NCI-H446 (cell line): Measurements from ENCODE around the gene PDE8A.

Experiments
- DNase-seq, 2 experiments: peaks; one replicate each; lab custom pipeline; 2025; lab: John Stamatoyannopoulos, UW

The PDE8A gene

DNA sequence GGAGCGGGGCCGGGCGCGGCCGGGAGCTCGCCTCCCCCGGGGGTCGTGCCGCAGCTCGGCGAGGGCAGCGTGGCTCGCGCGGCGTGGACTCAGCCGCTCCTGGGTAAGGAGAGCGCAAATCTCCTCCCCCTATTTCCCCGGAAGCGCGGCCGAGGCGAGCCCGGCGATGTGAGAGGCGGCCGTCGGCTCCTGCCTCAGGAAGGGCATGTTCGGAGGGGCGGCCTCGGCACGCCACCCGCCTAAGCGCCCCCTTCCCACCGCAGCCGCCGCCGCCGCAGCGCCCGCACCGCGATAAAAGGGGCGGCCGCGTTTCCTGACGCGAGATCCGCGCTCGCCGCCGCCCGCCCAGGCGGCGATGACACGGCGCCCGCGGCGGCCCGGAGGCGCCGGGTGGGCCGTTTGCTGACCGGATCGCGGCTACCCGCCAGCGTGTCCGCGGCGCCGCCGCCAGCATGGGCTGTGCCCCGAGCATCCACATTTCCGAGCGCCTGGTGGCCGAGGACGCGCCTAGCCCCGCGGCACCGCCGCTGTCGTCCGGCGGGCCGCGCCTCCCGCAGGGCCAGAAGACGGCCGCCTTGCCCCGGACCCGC, at the start of gene PDE8A:
Gene PDE8A, plus strand, starts transcription at position 146 of the 590 bp plus-strand sequence. Its CDS starts 307 bp downstream, at position 453.
- DNase-seq: peak in 1 of 2 experiments; percentile 36

- DNase-seq: no peak
These were observed 46.5 kb upstream of the PDE8A start for GRCh38 chr15:84934942-84935729.

- no peak for DNase-seq
These were observed 44.5 kb upstream of the PDE8A start for GRCh38 chr15:84937144-84937543.

DNA sequence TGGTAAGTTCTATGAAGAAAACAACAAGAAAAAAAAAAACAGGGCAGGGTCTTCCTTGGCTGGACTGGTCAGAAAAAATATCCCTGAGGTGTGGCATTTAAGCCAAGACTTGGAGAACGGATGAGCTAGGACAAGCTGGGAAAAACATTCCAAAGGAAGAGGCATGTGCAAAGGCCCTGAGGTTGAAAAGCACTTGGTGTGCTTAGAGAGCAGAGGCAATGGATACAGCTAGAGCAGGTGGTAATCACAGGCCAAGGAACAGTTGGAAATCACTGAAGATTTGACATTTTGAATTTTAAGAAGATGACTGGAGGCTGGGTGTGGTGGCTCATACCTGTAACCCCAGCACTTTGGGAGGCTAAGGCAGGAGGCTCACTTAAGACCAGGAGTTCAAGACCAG, 42.9 kb upstream of the PDE8A start:
- DNase-seq: no peak

DNA sequence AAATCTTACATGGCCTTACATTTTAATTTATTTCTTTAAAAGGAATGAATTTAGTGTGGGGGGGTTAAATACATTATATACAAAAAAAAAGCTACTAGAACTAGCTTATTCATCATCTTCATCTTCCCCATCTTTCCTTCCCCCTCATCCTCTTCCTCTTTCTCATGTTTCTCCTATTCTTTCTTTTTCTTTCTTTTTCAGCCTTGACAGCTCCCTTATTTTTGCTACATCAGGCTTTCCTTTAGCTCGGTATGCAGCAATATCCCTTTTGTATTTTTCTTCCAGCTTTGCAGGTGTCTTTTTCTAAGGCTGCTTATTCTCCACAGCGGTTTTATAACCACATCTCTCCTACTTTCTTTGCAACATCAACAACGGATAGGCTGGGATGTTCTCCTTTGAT, 41.3 kb upstream of the PDE8A start:
- no peak for DNase-seq

DNA sequence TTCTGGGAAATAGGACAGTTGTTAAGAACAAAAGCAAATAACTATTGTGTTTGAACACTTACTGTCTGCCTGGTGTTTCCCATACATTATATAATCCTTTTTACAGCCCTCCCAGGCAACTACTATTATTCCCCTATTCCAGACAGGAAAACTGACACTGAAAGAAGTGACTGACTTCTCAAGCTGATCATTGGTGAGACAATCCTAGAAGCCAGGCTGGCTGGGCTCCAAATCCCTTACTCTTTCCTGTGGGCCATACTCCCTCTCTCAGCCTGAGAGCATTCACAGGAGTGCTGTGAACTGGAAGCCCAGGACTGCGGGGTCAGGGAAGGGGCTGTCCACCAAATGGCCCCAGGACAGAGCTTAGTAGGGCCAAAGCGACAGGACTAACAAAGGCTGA, 39.2 kb upstream of the PDE8A start:
- no peak for DNase-seq

GRCh38 chr15:84944311-84944710, 37.3 kb upstream of the PDE8A start:
- DNase-seq: no peak

DNA sequence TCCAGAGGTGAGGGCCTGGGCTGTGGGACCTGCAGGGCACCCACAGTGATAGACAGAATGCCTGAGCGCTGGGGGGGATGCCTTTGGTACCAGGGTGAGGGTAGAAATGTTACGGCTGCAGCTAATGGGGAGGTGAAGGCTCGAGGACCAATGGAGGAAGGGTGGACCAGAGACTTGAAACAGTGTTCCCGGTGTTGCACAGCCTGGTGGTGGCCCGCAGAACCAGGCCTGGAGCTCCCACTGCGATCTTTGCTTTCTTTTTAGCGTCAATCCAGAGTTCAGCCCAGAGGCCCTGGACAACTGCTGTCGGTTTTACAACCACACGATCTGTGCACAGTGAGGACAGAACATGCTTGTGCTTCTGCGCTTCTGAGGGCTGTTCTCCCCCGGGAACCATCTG, 36.8 kb upstream of the PDE8A start:
- DNase-seq: no peak

GRCh38 chr15:84946772-84947489, 34.7 kb upstream of the PDE8A start:
- DNase-seq: no peak

DNA sequence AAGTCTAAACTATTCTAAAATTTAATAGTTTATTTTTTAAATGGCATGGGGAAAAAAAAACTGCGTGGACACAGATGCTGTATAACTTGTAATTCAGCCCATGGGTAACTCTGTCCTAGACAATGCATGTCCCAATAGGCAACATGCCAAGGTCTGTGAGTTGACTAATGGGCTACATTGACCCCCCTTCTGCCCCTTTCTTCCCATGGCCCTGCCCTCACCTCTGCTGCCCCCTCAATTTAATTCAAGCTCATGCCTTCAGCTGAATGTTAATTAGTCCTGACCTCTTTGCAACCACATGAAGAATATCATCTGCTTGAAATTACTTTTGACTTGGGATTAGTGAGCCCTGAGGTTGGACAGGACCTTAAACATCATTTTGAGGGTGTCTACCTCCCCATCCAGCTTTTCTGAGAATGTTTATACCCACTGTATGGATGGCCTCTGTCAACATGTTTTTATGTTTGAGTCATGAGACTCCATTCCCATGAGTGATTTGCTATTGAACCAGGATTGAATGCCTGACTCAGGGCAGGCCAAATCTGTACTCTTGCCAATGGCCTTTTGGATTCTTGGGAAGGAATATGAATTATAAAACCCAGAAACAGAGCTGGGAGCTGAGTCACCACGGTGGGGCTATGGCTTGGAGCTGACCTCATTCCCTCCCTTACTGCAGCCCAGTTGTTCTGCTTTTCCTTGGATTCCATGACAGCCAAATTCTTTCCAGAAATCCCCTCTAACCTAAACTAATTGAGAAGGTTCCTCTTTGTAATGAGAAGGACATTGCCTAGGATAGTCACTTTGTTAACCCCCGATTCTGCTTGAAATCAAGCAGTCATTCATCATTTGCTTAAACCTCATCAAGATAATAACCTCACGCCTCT, 33.5 kb upstream of the PDE8A start:
- peak in 1 of 2 experiments; percentile 15 for DNase-seq

- DNase-seq: no peak
These were observed 32.6 kb upstream of the PDE8A start for GRCh38 chr15:84949043-84949442.

DNA sequence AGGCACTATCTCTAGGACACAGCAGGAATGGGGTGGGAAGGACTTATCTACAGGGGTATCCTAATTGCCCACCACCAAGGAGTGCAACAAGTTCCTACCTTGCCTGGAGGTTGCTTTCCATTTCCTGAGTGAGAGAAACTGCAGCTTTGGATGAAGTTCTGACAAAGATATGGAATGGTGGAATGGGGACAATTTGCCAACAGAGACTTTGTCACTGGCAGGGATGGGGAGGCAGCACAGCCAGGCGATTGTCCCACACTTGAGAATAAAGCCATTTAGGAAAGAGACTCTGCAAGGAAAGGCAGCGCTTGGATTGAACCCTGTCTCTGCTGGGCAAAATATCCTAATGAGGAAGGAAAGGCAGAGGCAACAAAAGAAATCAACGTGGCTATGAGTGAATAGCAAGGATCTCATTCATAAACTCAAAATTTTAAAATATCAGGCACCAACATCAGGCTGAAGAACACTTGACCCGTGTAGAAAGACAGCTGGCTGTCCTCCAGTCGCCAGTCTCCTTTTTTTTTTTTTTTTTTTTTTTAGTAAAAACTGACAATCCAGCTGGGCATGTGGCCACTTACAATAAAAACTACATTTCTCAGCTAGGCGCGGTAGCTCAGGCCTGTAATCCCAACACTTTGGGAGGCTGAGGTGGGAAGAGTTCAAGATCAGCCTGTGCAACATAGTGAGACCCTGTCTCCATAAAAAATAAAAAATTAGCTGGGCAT, 31.6 kb upstream of the PDE8A start:
- DNase-seq: no peak

GRCh38 chr15:84950570-84951111, 31.0 kb upstream of the PDE8A start:
- no peak for DNase-seq

DNA sequence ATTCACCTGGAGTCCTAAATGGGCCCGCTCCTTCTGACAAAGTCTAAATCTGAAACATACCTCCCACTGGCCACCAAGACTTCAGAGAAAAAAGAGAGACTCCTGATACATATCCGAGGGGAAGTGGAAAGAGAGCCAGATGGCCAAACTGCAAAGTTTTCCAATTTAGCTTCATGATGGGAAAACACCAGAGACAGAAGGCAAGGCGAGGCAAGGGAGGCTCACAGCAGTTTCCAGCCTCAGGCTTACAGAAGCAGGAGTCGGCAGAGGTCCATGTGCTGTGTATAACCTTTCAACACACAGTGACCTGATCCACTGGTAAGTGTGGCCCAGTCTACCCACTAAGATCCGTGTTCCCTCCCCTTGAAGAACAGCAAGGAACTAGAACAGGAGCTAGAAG, 29.9 kb upstream of the PDE8A start:
- no peak for DNase-seq

- no peak for DNase-seq
These were observed 28.5 kb upstream of the PDE8A start for GRCh38 chr15:84953136-84953535.

GRCh38 chr15:84953726-84954125, 27.9 kb upstream of the PDE8A start:
- no peak for DNase-seq

GRCh38 chr15:84955089-84955848, 26.4 kb upstream of the PDE8A start:
- DNase-seq: peak; percentile 26 to 50

DNA sequence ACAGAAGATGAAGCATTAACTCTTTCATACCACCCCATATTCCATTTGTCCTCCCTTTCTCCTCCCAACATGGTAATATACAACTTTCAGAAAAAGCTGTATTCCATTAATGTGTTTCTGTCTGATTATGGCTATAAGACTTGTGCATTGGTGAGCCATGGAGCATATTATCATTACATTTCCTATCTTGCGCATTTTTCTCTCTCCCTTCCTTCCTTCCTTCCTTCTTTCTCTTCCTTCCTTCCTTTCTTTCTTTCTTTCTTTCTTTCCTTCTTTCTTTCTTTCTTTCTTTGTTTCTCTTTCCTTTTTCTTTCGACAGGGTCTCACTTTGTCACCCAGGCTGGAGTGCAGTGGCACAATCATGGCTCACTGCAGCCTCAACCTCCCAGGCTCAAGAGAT, 25.5 kb upstream of the PDE8A start:
- no peak for DNase-seq

DNA sequence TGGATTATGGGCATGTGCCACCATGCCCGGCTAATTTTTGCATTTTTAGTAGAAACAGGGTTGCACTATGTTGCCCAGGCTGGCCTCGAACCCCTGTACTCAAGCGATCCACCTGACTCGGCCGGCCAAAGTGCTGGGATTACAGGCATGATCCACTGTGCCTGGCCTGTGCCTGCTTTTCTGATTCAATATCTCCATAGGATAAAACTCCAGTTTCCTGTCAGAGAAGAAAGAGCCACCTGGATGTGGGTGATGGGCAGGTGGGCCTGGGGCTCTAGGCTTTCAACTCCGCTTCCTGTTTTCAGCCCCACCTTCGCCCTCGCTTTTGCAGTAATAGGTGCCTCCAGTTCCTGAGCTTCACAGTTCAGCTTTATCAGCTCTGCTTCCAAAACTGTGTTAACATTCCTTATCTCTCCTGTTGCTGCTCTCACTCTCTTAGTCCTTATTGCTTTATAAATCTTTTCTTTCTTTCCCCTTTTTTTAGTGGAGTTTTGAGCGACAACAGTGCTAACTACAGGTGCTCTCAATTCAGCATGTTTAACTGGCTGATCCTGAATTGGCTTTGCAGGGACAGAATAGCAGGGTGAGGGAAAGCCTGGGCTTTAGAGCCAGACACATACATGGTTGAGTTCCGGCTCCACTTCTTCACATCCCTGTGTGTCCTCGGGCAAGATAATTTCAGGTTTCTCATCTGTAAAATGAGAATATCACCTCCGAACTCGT, 21.1 kb upstream of the PDE8A start:
- no peak for DNase-seq

GRCh38 chr15:84961114-84961452, 20.6 kb upstream of the PDE8A start:
- no peak for DNase-seq
